Fibroblast of lung (primary cell): Measurements from ENCODE around the gene FOXP2.

Experiments
- CTCF ChIP-seq, 2 donors: IDR thresholded peaks in 1 of 2; conservative IDR thresholded peaks in 1 of 2; 1 replicate in 1 of 2; 2 replicates in 1 of 2; pipeline ENCODE4 v1.5.1; 2011 to 2012; ENCODE audit warnings: low read length in 2 of 2, control low read depth in 1 of 2, inconsistent platforms in 1 of 2, low read depth in 1 of 2, mild to moderate bottlenecking in 1 of 2
- EZH2 ChIP-seq: IDR thresholded peaks from 2 replicates; pipeline ENCODE4 v1.5.1; 2012; ENCODE audit warnings: low read length, control low read depth, mild to moderate bottlenecking; ENCODE audit errors: missing control alignments

GRCh38 chr7:114720725-114721124 is 306.1 kb downstream of the FOXP2 start:
- TF ChIP-seq CTCF (conservative IDR thresholded peaks at IDR 0.05 in 1 of 2, IDR thresholded peaks at IDR 0.05 in 1 of 2; ENCODE audit: low read depth in 1 of 2, low read length in 2 of 2) (no peak), EZH2 (no peak)
